HepG2 (cell line): Measurements from ENCODE around the gene SORBS2. TPM values are rescaled to one million over a fixed set of nuclear protein-coding genes. Genes with fewer than 3 reads are reported as not detected.

ENCODE experiments used
- GATAD2A ChIP-seq: IDR thresholded peaks from 2 replicates; pipeline ENCODE4 v1.6.1; 2016
- ISX ChIP-seq: sonication (generic); formaldehyde crosslinking; conservative IDR thresholded peaks from 2 replicates; pipeline ENCODE4 v1.5.0; 2020; ENCODE audit warnings: missing genetic modification reagents
- MED8 ChIP-seq: sonication (generic); formaldehyde crosslinking; IDR thresholded peaks from 2 replicates; pipeline ENCODE4 v1.8.1; 2023; ENCODE audit warnings: mild to moderate bottlenecking, missing genetic modification reagents; ENCODE audit not compliant: insufficient replicate concordance
- NCOA2 ChIP-seq: sonication (generic); formaldehyde crosslinking; IDR thresholded peaks from 2 replicates; pipeline ENCODE4 v1.8.0; 2022; ENCODE audit warnings: inconsistent platforms
- NR2F1 ChIP-seq, 2 experiments: fragments of 450-650 bp in 1 of 2; formaldehyde crosslinking in 1 of 2; IDR thresholded peaks; 2 replicates each; pipeline versions ENCODE4 v1.5.0 to v1.6.1; 2016 to 2020; ENCODE audit warnings: mild to moderate bottlenecking in 1 of 2, missing compliant biosample characterization in 1 of 2, missing genetic modification reagents in 1 of 2, moderate library complexity in 1 of 2
- STAT5B ChIP-seq: sonication (generic); formaldehyde crosslinking; IDR thresholded peaks from 2 replicates; pipeline ENCODE4 v1.4.0; 2020; ENCODE audit warnings: missing genetic modification reagents
- TBX3 ChIP-seq: fragments of 450-650 bp; IDR thresholded peaks from 2 replicates; pipeline ENCODE4 v1.6.1; 2017; ENCODE audit warnings: antibody characterized with exemption, mild to moderate bottlenecking, inconsistent platforms, borderline replicate concordance
- ZNF3 ChIP-seq: IDR thresholded peaks from 2 replicates; pipeline ENCODE4 v1.7.0; 2017; ENCODE audit warnings: inconsistent platforms
- ZNF335 ChIP-seq: sonication (generic); formaldehyde crosslinking; IDR thresholded peaks from 2 replicates; pipeline ENCODE4 v1.4.0; 2020; ENCODE audit warnings: missing genetic modification reagents
- ZNF441 ChIP-seq: sonication (generic); formaldehyde crosslinking; IDR thresholded peaks from 2 replicates; pipeline ENCODE4 v1.7.0; 2021; ENCODE audit warnings: missing genetic modification reagents, borderline replicate concordance
- ZNF446 ChIP-seq: sonication (generic); formaldehyde crosslinking; IDR thresholded peaks from 2 replicates; pipeline ENCODE4 v1.5.0; 2020; ENCODE audit warnings: mild to moderate bottlenecking, missing genetic modification reagents
- ZNF766 ChIP-seq: sonication (generic); formaldehyde crosslinking; IDR thresholded peaks from 2 replicates; pipeline ENCODE4 v1.5.0; 2020; ENCODE audit warnings: missing genetic modification reagents, borderline replicate concordance
- polyA plus RNA-seq, 8 experiments: library from polyadenylated mRNA; depleted of rRNA in 3 of 8; stranded (reverse) in 7 of 8; unstranded in 1 of 8; fragments of >200 nt; fragmentation: Illumina TruSeq in 4 of 8; extraction: Trizol in 4 of 8; gene quantifications; 2 replicates each; pipeline versions ENCODE4 v1.2.1 to v1.2.3, GENCODE V29; 2011 to 2016; ENCODE audit warnings: low read depth in 4 of 8, missing spikeins in 1 of 8, mixed read lengths in 1 of 8; ENCODE audit not compliant: insufficient read depth in 1 of 8
- total RNA-seq, 5 experiments: library from RNA; depleted of rRNA; stranded (reverse); fragments of >200 nt; fragmentation: Illumina TruSeq; extraction: Trizol; gene quantifications; 2 replicates each; pipeline ENCODE4 v1.2.3, GENCODE V29; 2016; ENCODE audit warnings: low read depth in 1 of 5
- TF ChIP-seq, protein P1 (sequence below): sonication (generic); formaldehyde crosslinking; IDR thresholded peaks from 2 replicates; pipeline ENCODE4 v1.4.0; 2020; ENCODE audit warnings: mild to moderate bottlenecking, missing genetic modification reagents, borderline replicate concordance
- TF ChIP-seq, protein P2 (sequence below), 2 experiments: IDR thresholded peaks; 2 replicates each; pipeline ENCODE4 v1.6.1; 2011 to 2012; ENCODE audit warnings: low read length in 2 of 2, borderline replicate concordance in 1 of 2, low read depth in 1 of 2, mild to moderate bottlenecking in 1 of 2, moderate library complexity in 1 of 2
- TF ChIP-seq, protein P3 (sequence below): sonication (generic); formaldehyde crosslinking; IDR thresholded peaks from 2 replicates; pipeline ENCODE4 v1.9.0; 2021; ENCODE audit warnings: mild to moderate bottlenecking, missing genetic modification reagents

SORBS2 gene
- total and polyA plus RNA-seq, 2 of the 13 experiments (the other 11 are each of a cell fraction or from before 2014, with no cell fraction given) = 25.0 to 80.5 TPM

DNA sequence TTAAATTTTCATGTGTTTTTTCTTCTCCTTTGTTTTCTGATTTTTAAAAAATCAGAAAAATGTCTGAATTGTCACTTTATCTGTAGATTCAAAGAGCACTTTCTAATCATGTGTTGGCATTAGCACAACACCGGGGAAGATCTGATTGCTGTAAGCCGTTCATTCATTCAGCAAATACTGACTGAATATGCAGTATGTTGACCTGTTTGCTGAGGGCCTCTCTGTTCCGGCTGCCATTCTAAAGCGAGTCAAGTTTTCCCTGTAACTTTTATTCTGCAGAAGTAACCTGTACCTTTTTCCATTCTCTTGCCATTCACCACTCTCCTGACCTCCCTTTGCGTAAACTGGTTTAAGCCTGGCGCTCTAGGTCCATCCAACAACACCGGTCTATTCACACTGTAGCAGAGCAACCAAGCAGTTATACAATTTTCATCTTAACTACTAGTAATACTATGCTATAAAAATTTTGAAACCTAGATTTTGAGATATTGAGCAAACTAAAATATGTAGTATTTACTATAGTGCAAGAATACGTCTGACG lies 6.7 kb downstream of the SORBS2 start (continued):
- TF ChIP-seq, protein P1, sequence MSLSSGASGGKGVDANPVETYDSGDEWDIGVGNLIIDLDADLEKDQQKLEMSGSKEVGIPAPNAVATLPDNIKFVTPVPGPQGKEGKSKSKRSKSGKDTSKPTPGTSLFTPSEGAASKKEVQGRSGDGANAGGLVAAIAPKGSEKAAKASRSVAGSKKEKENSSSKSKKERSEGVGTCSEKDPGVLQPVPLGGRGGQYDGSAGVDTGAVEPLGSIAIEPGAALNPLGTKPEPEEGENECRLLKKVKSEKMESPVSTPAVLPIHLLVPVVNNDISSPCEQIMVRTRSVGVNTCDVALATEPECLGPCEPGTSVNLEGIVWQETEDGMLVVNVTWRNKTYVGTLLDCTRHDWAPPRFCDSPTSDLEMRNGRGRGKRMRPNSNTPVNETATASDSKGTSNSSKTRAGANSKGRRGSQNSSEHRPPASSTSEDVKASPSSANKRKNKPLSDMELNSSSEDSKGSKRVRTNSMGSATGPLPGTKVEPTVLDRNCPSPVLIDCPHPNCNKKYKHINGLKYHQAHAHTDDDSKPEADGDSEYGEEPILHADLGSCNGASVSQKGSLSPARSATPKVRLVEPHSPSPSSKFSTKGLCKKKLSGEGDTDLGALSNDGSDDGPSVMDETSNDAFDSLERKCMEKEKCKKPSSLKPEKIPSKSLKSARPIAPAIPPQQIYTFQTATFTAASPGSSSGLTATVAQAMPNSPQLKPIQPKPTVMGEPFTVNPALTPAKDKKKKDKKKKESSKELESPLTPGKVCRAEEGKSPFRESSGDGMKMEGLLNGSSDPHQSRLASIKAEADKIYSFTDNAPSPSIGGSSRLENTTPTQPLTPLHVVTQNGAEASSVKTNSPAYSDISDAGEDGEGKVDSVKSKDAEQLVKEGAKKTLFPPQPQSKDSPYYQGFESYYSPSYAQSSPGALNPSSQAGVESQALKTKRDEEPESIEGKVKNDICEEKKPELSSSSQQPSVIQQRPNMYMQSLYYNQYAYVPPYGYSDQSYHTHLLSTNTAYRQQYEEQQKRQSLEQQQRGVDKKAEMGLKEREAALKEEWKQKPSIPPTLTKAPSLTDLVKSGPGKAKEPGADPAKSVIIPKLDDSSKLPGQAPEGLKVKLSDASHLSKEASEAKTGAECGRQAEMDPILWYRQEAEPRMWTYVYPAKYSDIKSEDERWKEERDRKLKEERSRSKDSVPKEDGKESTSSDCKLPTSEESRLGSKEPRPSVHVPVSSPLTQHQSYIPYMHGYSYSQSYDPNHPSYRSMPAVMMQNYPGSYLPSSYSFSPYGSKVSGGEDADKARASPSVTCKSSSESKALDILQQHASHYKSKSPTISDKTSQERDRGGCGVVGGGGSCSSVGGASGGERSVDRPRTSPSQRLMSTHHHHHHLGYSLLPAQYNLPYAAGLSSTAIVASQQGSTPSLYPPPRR (CRISPR knock-in tag) = peak; percentile 39; the same call in 1 of the 2 replicates
- 0 out of 2 replicates have a peak, but pooled peaks have one; percentile 32 for TF ChIP-seq ZNF3 (CRISPR knock-in tag)
- no peak for TF ChIP-seq STAT5B (CRISPR knock-in tag)
- TF ChIP-seq, protein P2, sequence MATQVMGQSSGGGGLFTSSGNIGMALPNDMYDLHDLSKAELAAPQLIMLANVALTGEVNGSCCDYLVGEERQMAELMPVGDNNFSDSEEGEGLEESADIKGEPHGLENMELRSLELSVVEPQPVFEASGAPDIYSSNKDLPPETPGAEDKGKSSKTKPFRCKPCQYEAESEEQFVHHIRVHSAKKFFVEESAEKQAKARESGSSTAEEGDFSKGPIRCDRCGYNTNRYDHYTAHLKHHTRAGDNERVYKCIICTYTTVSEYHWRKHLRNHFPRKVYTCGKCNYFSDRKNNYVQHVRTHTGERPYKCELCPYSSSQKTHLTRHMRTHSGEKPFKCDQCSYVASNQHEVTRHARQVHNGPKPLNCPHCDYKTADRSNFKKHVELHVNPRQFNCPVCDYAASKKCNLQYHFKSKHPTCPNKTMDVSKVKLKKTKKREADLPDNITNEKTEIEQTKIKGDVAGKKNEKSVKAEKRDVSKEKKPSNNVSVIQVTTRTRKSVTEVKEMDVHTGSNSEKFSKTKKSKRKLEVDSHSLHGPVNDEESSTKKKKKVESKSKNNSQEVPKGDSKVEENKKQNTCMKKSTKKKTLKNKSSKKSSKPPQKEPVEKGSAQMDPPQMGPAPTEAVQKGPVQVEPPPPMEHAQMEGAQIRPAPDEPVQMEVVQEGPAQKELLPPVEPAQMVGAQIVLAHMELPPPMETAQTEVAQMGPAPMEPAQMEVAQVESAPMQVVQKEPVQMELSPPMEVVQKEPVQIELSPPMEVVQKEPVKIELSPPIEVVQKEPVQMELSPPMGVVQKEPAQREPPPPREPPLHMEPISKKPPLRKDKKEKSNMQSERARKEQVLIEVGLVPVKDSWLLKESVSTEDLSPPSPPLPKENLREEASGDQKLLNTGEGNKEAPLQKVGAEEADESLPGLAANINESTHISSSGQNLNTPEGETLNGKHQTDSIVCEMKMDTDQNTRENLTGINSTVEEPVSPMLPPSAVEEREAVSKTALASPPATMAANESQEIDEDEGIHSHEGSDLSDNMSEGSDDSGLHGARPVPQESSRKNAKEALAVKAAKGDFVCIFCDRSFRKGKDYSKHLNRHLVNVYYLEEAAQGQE (IDR thresholded peaks at IDR 0.05; ENCODE audit: borderline replicate concordance in 1 of 2, low read depth in 1 of 2, low read length in 2 of 2) = no peak
- TF ChIP-seq ZNF335 (CRISPR knock-in tag) = no peak
- TF ChIP-seq ZNF766 = no peak
- TF ChIP-seq NCOA2 (CRISPR knock-in tag) = peak; percentile 52
- no peak for TF ChIP-seq ZNF446 (CRISPR knock-in tag)
- TF ChIP-seq ISX (CRISPR knock-in tag) = no peak
- TF ChIP-seq MED8 (CRISPR knock-in tag) = peak; percentile 46
- TF ChIP-seq TBX3 = no peak
- TF ChIP-seq, protein P3, sequence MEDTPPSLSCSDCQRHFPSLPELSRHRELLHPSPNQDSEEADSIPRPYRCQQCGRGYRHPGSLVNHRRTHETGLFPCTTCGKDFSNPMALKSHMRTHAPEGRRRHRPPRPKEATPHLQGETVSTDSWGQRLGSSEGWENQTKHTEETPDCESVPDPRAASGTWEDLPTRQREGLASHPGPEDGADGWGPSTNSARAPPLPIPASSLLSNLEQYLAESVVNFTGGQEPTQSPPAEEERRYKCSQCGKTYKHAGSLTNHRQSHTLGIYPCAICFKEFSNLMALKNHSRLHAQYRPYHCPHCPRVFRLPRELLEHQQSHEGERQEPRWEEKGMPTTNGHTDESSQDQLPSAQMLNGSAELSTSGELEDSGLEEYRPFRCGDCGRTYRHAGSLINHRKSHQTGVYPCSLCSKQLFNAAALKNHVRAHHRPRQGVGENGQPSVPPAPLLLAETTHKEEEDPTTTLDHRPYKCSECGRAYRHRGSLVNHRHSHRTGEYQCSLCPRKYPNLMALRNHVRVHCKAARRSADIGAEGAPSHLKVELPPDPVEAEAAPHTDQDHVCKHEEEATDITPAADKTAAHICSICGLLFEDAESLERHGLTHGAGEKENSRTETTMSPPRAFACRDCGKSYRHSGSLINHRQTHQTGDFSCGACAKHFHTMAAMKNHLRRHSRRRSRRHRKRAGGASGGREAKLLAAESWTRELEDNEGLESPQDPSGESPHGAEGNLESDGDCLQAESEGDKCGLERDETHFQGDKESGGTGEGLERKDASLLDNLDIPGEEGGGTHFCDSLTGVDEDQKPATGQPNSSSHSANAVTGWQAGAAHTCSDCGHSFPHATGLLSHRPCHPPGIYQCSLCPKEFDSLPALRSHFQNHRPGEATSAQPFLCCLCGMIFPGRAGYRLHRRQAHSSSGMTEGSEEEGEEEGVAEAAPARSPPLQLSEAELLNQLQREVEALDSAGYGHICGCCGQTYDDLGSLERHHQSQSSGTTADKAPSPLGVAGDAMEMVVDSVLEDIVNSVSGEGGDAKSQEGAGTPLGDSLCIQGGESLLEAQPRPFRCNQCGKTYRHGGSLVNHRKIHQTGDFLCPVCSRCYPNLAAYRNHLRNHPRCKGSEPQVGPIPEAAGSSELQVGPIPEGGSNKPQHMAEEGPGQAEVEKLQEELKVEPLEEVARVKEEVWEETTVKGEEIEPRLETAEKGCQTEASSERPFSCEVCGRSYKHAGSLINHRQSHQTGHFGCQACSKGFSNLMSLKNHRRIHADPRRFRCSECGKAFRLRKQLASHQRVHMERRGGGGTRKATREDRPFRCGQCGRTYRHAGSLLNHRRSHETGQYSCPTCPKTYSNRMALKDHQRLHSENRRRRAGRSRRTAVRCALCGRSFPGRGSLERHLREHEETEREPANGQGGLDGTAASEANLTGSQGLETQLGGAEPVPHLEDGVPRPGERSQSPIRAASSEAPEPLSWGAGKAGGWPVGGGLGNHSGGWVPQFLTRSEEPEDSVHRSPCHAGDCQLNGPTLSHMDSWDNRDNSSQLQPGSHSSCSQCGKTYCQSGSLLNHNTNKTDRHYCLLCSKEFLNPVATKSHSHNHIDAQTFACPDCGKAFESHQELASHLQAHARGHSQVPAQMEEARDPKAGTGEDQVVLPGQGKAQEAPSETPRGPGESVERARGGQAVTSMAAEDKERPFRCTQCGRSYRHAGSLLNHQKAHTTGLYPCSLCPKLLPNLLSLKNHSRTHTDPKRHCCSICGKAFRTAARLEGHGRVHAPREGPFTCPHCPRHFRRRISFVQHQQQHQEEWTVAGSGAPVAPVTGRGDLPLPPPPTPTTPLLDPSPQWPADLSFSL = no peak
- no peak for TF ChIP-seq NR2F1 (CRISPR knock-in tag; IDR thresholded peaks at IDR 0.05)
- TF ChIP-seq GATAD2A (CRISPR knock-in tag) = peak; percentile 56
- no peak for TF ChIP-seq ZNF441 (CRISPR knock-in tag)
